GM23338 (cell line): ENCODE data around the gene SERPINB6. TPM values are rescaled to one million over a fixed set of nuclear protein-coding genes. Genes with fewer than 3 reads are reported as not detected.

Source experiments
- ATAC-seq: fragments of 200-7000 bp; cut with Tn5 transposase; 3 replicates; pipeline ENCODE4 v1.9.1; 2020
- DNase-seq: peaks from one replicate; pipeline ENCODE4 v3.0.0-alpha.2; 2015; ENCODE audit warnings: low spot score
- H2AFZ ChIP-seq: fragments of 200-600 bp; sonication (generic); 2 replicates; pipeline ENCODE4 v1.8.0; 2016; ENCODE audit warnings: antibody characterized with exemption, mild to moderate bottlenecking, moderate library complexity
- H3F3A ChIP-seq: fragments of 200-600 bp; sonication (generic); replicated peaks from 2 replicates; pipeline ENCODE4 v1.8.0; 2017; ENCODE audit warnings: antibody characterized with exemption, mixed run types, low read depth
- H3K27ac ChIP-seq: fragments of 200-600 bp; sonication (generic); 2 replicates; pipeline ENCODE4 v1.6.1; 2016; ENCODE audit warnings: low read depth
- H3K27me3 ChIP-seq: fragments of 200-600 bp; sonication (generic); 2 replicates; pipeline ENCODE4 v1.8.0; 2016; ENCODE audit warnings: mild to moderate bottlenecking, mixed run types, moderate library complexity; ENCODE audit not compliant: insufficient read depth
- H3K36me3 ChIP-seq: fragments of 200-600 bp; sonication (generic); 2 replicates; pipeline ENCODE4 v1.8.0; 2016; ENCODE audit warnings: mild to moderate bottlenecking; ENCODE audit not compliant: insufficient read depth
- H3K4me1 ChIP-seq: fragments of 200-600 bp; sonication (generic); 2 replicates; pipeline ENCODE4 v1.8.0; 2016; ENCODE audit warnings: mild to moderate bottlenecking, moderate library complexity; ENCODE audit not compliant: insufficient read depth
- H3K4me2 ChIP-seq: fragments of 200-600 bp; sonication (generic); 2 replicates; pipeline ENCODE4 v1.7.1; 2017; ENCODE audit warnings: mixed run types
- H3K4me3 ChIP-seq: fragments of 200-600 bp; sonication (generic); 2 replicates; pipeline ENCODE4 v1.6.1; 2016; ENCODE audit warnings: mixed run types
- H3K79me2 ChIP-seq: fragments of 200-600 bp; sonication (generic); replicated peaks from 2 replicates; pipeline ENCODE4 v1.8.0; 2017; ENCODE audit warnings: mild to moderate bottlenecking; ENCODE audit not compliant: insufficient read depth
- H3K9me2 ChIP-seq: fragments of 200-600 bp; sonication (generic); 2 replicates; pipeline ENCODE4 v1.8.0; 2017; ENCODE audit not compliant: insufficient read depth
- H4K20me1 ChIP-seq: fragments of 200-600 bp; sonication (generic); replicated peaks from 2 replicates; pipeline ENCODE4 v1.8.0; 2017; ENCODE audit warnings: mild to moderate bottlenecking; ENCODE audit not compliant: insufficient read depth
- H3K27ac Mint-ChIP-seq: 2 replicates; pipeline ENCODE4 v1.8.0; 2020; ENCODE audit warnings: inconsistent platforms, mild to moderate bottlenecking, moderate library complexity, mixed read lengths
- H3K27me3 Mint-ChIP-seq: 3 replicates; pipeline ENCODE4 v1.8.0; 2022; ENCODE audit warnings: low read depth, mild to moderate bottlenecking, moderate library complexity, mixed read lengths, inconsistent platforms; ENCODE audit not compliant: insufficient read depth, poor library complexity
- H3K36me3 Mint-ChIP-seq: 3 replicates; pipeline ENCODE4 v1.8.0; 2021; ENCODE audit warnings: low read depth, mild to moderate bottlenecking, inconsistent platforms, moderate library complexity, mixed read lengths
- H3K4me1 Mint-ChIP-seq: 3 replicates; pipeline ENCODE4 v1.8.0; 2020; ENCODE audit warnings: mild to moderate bottlenecking, inconsistent platforms, mixed read lengths
- H3K4me3 Mint-ChIP-seq: 3 replicates; pipeline ENCODE4 v1.8.0; 2021; ENCODE audit warnings: moderate library complexity, mild to moderate bottlenecking, inconsistent platforms, mixed read lengths
- H3K9me3 Mint-ChIP-seq: 3 replicates; pipeline ENCODE4 v1.8.0; 2020; ENCODE audit warnings: moderate library complexity, mild to moderate bottlenecking, inconsistent platforms, mixed read lengths
- CREB1 ChIP-seq: fragments of 250-450 bp; sonication (Bioruptor Pico); IDR thresholded peaks from 2 replicates; pipeline ENCODE4 v1.5.0; 2020; ENCODE audit warnings: low read depth, mild to moderate bottlenecking, moderate library complexity
- ETS1 ChIP-seq: IDR thresholded peaks from 2 replicates; pipeline ENCODE4 v1.6.1; 2016; ENCODE audit warnings: antibody characterized with exemption
- EZH2 ChIP-seq: fragments of 200-600 bp; sonication (generic); IDR thresholded peaks from one replicate; pipeline ENCODE4 v1.8.0; 2017; ENCODE audit warnings: antibody characterized with exemption, mild to moderate bottlenecking, low read depth; ENCODE audit not compliant: unreplicated experiment
- EZH2phosphoT487 ChIP-seq: fragments of 200-600 bp; sonication (generic); IDR thresholded peaks from one replicate; pipeline ENCODE4 v1.8.1; 2018; ENCODE audit warnings: antibody characterized with exemption; ENCODE audit not compliant: unreplicated experiment
- JUNB ChIP-seq: IDR thresholded peaks from one replicate; pipeline ENCODE4 v1.6.1; 2016; ENCODE audit warnings: antibody characterized with exemption; ENCODE audit not compliant: unreplicated experiment
- NANOG ChIP-seq: IDR thresholded peaks from 2 replicates; pipeline ENCODE4 v1.6.1; 2016; ENCODE audit warnings: antibody characterized with exemption, borderline replicate concordance
- POLR2AphosphoS5 ChIP-seq: IDR thresholded peaks from 2 replicates; pipeline ENCODE4 v1.6.1; 2016; ENCODE audit warnings: antibody characterized with exemption, low read depth
- STAT1 ChIP-seq: IDR thresholded peaks from one replicate; pipeline ENCODE4 v1.6.1; 2016; ENCODE audit warnings: antibody characterized with exemption; ENCODE audit not compliant: unreplicated experiment
- ZNF114 ChIP-seq: fragments of 250-450 bp; sonication (Bioruptor Pico); IDR thresholded peaks from 2 replicates; pipeline ENCODE4 v1.5.0; 2020; ENCODE audit warnings: mild to moderate bottlenecking, moderate library complexity
- ZNF331 ChIP-seq: fragments of 250-450 bp; sonication (Bioruptor Pico); IDR thresholded peaks from 2 replicates; pipeline ENCODE4 v1.5.0; 2020; ENCODE audit warnings: low read depth, mild to moderate bottlenecking, moderate library complexity
- polyA plus RNA-seq: library from polyadenylated mRNA; unstranded; fragments of >200 nt; fragmentation: Nextera tagmentation; extraction: Ambion mirVana; gene quantifications from 2 replicates; pipeline ENCODE4 v1.2.1, GENCODE V29; 2016
- total RNA-seq: library from RNA; depleted of rRNA; stranded (reverse); fragments of >200 nt; shearing (Covaris generic); gene quantifications from 2 replicates; pipeline ENCODE4 v1.2.3, GENCODE V29; 2014
- TF ChIP-seq, protein P1 (sequence below), 2 experiments: fragments of 200-600 bp in 1 of 2; sonication (generic) in 1 of 2; conservative IDR thresholded peaks; 2 replicates each; pipeline versions ENCODE4 v1.5.1 to v1.6.1; 2016 to 2017; ENCODE audit warnings: antibody characterized with exemption in 2 of 2, low read depth in 2 of 2, mild to moderate bottlenecking in 2 of 2, moderate library complexity in 1 of 2
- TF ChIP-seq, protein P2 (sequence below): fragments of 250-450 bp; sonication (Bioruptor Pico); IDR thresholded peaks from 2 replicates; pipeline ENCODE4 v1.5.0; 2020; ENCODE audit warnings: mild to moderate bottlenecking, moderate library complexity
- TF ChIP-seq, protein P3 (sequence below): IDR thresholded peaks from one replicate; pipeline ENCODE4 v1.6.1; 2018; ENCODE audit warnings: antibody characterized with exemption; ENCODE audit not compliant: unreplicated experiment

SERPINB6 gene
- total and polyA plus RNA-seq, 2 experiments from 2014 or later, result 25.9 to 38.5 TPM

DNA sequence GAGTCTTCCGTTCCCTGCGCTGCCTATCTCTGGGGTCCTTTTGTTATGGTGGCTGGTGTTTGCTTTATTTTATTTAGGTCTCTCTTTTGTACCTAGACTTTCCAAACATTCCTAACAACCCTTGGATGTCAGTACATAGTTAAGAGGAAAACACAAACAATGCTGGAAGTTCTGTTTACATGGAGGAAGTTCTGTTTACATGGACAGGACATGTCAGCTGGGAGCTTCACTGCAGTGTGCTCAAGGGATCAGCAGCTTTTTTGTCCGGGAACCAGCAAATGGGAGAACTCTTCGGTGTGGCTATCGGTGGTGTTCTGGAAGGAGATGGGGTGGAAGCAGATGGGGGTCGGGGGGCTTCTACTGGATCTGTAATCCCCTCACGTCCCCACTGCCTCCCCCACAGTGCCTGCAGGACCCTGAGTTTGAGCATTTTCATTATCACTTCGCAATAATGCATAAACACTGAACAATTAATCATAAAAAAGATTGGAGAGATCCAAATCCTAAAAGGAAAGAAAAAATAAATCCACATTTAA, 2.7 kb downstream of the SERPINB6 start:
- Histone ChIP-seq H3K27ac (no peak overlapping the region), H3K36me3 (no peaks in the 10 kb centered on the region), H3K4me3 (no peak overlapping the region), H3K4me2 (no peak overlapping the region), H2AFZ (no peak overlapping the region), H3F3A (peaks cover 12% of the 10 kb centered on the region), H4K20me1 (no peaks in the 10 kb centered on the region), H3K79me2 (no peaks in the 10 kb centered on the region), H3K4me1 (0 out of 2 replicates have a peak, but pooled peaks cover 6% of the 10 kb centered on the region), H3K9me2 (0 out of 2 replicates have a peak, but pooled peaks cover 5% of the 10 kb centered on the region), H3K27me3 (peaks cover 9% of the 10 kb centered on the region)
- peaks cover 12% of the 10 kb centered on the region for H3K27me3 Mint-ChIP-seq
- ATAC-seq (no peak), DNase-seq (no peak)
- no peak overlapping the region for H3K27ac Mint-ChIP-seq
- H3K9me3 Mint-ChIP-seq, result peaks cover 12% of the 10 kb centered on the region; the same call in 2 of the 3 replicates
- no peak overlapping the region for H3K4me3 Mint-ChIP-seq
- TF ChIP-seq JUNB, result no peak
- no peak for TF ChIP-seq EZH2phosphoT487
- TF ChIP-seq, protein P1, sequence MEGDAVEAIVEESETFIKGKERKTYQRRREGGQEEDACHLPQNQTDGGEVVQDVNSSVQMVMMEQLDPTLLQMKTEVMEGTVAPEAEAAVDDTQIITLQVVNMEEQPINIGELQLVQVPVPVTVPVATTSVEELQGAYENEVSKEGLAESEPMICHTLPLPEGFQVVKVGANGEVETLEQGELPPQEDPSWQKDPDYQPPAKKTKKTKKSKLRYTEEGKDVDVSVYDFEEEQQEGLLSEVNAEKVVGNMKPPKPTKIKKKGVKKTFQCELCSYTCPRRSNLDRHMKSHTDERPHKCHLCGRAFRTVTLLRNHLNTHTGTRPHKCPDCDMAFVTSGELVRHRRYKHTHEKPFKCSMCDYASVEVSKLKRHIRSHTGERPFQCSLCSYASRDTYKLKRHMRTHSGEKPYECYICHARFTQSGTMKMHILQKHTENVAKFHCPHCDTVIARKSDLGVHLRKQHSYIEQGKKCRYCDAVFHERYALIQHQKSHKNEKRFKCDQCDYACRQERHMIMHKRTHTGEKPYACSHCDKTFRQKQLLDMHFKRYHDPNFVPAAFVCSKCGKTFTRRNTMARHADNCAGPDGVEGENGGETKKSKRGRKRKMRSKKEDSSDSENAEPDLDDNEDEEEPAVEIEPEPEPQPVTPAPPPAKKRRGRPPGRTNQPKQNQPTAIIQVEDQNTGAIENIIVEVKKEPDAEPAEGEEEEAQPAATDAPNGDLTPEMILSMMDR (conservative IDR thresholded peaks at IDR 0.05; ENCODE audit: low read depth in 2 of 2), result no peak
- no peak for TF ChIP-seq ETS1
- TF ChIP-seq, protein P2, sequence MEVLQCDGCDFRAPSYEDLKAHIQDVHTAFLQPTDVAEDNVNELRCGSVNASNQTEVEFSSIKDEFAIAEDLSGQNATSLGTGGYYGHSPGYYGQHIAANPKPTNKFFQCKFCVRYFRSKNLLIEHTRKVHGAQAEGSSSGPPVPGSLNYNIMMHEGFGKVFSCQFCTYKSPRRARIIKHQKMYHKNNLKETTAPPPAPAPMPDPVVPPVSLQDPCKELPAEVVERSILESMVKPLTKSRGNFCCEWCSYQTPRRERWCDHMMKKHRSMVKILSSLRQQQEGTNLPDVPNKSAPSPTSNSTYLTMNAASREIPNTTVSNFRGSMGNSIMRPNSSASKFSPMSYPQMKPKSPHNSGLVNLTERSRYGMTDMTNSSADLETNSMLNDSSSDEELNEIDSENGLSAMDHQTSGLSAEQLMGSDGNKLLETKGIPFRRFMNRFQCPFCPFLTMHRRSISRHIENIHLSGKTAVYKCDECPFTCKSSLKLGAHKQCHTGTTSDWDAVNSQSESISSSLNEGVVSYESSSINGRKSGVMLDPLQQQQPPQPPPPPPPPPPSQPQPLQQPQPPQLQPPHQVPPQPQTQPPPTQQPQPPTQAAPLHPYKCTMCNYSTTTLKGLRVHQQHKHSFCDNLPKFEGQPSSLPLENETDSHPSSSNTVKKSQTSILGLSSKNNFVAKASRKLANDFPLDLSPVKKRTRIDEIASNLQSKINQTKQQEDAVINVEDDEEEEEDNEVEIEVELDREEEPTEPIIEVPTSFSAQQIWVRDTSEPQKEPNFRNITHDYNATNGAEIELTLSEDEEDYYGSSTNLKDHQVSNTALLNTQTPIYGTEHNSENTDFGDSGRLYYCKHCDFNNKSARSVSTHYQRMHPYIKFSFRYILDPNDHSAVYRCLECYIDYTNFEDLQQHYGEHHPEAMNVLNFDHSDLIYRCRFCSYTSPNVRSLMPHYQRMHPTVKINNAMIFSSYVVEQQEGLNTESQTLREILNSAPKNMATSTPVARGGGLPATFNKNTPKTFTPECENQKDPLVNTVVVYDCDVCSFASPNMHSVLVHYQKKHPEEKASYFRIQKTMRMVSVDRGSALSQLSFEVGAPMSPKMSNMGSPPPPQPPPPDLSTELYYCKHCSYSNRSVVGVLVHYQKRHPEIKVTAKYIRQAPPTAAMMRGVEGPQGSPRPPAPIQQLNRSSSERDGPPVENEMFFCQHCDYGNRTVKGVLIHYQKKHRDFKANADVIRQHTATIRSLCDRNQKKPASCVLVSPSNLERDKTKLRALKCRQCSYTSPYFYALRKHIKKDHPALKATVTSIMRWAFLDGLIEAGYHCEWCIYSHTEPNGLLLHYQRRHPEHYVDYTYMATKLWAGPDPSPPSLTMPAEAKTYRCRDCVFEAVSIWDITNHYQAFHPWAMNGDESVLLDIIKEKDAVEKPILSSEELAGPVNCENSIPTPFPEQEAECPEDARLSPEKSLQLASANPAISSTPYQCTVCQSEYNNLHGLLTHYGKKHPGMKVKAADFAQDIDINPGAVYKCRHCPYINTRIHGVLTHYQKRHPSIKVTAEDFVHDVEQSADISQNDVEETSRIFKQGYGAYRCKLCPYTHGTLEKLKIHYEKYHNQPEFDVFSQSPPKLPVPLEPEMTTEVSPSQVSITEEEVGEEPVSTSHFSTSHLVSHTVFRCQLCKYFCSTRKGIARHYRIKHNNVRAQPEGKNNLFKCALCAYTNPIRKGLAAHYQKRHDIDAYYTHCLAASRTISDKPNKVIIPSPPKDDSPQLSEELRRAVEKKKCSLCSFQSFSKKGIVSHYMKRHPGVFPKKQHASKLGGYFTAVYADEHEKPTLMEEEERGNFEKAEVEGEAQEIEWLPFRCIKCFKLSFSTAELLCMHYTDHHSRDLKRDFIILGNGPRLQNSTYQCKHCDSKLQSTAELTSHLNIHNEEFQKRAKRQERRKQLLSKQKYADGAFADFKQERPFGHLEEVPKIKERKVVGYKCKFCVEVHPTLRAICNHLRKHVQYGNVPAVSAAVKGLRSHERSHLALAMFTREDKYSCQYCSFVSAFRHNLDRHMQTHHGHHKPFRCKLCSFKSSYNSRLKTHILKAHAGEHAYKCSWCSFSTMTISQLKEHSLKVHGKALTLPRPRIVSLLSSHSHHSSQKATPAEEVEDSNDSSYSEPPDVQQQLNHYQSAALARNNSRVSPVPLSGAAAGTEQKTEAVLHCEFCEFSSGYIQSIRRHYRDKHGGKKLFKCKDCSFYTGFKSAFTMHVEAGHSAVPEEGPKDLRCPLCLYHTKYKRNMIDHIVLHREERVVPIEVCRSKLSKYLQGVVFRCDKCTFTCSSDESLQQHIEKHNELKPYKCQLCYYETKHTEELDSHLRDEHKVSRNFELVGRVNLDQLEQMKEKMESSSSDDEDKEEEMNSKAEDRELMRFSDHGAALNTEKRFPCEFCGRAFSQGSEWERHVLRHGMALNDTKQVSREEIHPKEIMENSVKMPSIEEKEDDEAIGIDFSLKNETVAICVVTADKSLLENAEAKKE (CRISPR knock-in tag), result no peak
- no peak for TF ChIP-seq STAT1
- TF ChIP-seq EZH2, result no peak
- no peak for TF ChIP-seq NANOG
- TF ChIP-seq ZNF114 (CRISPR knock-in tag), result no peak
- TF ChIP-seq CREB1 (CRISPR knock-in tag), result no peak
- TF ChIP-seq, protein P3, sequence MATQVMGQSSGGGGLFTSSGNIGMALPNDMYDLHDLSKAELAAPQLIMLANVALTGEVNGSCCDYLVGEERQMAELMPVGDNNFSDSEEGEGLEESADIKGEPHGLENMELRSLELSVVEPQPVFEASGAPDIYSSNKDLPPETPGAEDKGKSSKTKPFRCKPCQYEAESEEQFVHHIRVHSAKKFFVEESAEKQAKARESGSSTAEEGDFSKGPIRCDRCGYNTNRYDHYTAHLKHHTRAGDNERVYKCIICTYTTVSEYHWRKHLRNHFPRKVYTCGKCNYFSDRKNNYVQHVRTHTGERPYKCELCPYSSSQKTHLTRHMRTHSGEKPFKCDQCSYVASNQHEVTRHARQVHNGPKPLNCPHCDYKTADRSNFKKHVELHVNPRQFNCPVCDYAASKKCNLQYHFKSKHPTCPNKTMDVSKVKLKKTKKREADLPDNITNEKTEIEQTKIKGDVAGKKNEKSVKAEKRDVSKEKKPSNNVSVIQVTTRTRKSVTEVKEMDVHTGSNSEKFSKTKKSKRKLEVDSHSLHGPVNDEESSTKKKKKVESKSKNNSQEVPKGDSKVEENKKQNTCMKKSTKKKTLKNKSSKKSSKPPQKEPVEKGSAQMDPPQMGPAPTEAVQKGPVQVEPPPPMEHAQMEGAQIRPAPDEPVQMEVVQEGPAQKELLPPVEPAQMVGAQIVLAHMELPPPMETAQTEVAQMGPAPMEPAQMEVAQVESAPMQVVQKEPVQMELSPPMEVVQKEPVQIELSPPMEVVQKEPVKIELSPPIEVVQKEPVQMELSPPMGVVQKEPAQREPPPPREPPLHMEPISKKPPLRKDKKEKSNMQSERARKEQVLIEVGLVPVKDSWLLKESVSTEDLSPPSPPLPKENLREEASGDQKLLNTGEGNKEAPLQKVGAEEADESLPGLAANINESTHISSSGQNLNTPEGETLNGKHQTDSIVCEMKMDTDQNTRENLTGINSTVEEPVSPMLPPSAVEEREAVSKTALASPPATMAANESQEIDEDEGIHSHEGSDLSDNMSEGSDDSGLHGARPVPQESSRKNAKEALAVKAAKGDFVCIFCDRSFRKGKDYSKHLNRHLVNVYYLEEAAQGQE, result no peak
- TF ChIP-seq ZNF331 (CRISPR knock-in tag), result no peak
- TF ChIP-seq POLR2AphosphoS5, result no peak
- H3K4me1 Mint-ChIP-seq, result peaks cover 4% of the 10 kb centered on the region; the same call in 2 of the 3 replicates
- H3K36me3 Mint-ChIP-seq, result no peaks in the 10 kb centered on the region
